Measurements from ENCODE around the gene TRERF1.
"Not testable (repeated sequence)": the region's sequence is repeated elsewhere in the genome, so short reads cannot be mapped to it uniquely, and the experiment has no call there.

TRERF1 gene

DNA sequence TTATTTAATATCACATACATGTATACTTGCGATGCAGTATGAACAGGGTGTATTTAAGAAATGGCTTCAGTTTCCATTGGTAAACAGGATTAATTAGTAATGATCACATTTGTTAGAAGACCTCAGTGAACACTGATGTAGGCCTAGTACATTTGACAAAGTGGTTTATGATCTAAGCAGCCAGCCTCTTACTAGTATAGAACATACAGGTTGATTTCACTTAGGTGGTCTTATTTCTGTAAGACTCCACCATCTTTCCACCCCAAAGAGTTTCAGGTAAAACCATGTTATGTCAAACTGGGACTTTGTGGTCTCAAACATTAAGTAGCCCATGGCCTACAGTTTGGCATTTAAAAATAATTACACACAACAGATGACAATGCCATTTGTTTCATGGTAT is 213.9 kb downstream of the TRERF1 start:
- no peak for DNase-seq

DNA sequence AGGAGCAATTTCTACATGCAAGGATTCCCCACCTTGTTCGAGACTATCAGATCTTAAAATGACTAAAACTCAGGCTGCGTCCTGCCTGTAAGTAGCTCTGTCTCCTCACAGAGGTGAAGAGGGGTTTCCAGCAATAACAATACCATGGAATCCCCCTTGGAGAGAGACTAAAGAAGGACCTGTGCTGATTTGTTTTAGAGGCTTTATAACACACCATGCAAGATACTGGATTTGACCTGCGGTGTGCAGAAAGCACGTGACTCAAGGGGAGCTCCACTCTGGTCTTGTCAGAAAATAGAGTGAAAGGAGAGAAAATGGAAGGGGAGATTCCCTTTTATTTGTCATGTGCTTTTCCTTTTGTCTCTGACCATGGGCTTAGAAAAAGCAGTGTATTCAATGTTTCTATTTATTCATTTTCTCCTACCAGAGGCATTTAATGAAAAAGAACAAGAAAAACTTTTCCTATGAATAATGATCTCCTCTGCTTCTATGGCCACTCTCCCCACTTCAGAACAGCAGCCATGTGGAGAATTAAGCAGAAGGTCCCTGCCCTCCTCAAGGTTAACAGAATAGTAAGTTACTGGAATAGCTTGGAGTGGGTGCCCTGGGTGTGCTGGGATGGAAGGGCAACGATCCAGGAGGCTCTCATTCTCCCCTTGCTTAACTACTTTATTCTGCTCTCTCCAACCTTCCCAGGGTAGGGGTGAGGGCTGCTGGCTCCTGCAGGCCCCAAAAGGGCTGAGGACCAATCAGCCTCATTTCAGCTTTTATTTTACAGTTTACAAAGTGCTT is 214.8 kb downstream of the TRERF1 start:
- DNase-seq, result no peak

DNA sequence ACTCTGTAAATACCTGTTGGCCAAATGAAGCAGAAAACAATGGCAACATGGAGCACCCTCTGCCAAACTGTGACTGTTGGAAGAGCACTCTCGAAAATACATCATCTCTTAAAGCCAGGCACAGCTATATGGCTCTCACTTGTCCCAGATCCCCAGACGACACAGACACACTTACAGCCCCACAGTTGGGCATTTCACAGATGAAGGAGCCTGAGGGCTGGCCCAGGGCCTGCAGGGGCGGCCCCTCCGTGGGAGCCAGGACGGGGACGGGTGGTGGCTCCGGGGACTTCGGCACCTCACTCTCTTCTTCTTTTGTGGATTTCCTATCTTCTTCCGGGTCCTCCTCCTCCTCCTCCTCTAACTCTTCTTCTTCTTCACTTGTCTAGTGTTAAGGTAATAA is 215.7 kb downstream of the TRERF1 start:
- no peak for DNase-seq

DNA sequence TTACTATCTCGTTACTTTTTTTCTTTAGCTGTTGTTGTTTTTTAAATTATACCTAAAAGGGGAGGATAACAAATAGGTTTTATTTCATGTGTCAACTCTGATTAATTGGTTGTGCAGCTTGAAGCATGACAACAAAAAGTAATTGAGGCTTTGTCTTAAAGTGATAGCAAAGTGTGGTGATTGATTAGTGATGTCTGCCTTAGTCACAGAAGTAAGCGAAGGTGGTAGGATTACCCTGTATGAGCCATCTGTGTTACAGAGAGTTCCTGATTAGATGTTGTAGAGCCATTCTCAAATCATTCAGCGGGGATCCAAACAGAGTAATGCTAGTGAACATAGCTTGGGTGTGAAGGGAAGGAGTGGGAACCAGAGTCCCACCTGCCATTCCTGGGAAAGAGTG is 219.7 kb downstream of the TRERF1 start:
- DNase-seq, result no peak

DNA sequence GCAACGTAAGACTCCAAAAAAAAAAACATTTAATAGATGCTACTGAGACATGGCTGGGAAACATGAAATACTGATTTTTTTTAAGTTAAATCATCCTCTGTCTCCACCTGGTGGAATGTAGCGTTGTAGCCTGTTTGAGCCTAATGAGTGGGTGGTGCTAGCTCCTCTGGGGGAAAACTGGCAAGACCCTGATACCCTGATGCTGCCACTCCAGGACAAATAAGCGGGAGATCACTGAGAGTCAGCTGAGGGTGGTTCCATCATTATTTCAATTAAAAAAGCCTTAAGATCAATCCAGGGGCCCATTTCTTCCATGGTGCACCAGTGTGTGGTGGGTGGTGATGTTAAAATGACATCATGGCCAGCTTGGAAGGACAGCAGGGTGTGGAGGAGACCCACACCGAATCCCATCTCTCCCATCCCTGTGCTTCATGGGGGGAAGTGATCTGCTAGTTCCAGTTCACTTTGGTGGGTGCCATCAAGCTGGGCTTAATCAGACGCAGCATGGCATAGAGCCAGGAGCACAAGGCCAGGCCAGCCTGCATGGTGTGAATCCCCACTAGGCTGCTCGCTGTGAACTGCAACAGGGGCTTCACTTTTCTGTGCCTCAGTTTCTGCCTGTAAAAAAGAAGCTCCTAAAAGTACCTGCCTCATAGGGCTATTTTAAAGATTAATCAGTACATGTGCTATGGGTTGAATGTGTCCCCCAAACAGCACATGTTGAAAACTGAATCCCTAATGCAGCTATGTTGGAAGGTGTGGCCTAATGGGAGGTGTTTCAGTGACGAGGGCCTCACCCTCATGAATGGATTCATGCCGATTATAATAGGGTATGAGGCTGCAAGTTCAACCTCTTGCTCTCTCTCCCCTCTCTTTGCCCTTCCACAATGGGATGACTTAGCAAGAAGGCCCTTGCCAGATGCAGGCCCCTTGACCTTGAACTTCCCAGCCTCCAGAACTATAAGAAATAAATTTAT is 221.1 kb downstream of the TRERF1 start:
- no peak for DNase-seq

DNA sequence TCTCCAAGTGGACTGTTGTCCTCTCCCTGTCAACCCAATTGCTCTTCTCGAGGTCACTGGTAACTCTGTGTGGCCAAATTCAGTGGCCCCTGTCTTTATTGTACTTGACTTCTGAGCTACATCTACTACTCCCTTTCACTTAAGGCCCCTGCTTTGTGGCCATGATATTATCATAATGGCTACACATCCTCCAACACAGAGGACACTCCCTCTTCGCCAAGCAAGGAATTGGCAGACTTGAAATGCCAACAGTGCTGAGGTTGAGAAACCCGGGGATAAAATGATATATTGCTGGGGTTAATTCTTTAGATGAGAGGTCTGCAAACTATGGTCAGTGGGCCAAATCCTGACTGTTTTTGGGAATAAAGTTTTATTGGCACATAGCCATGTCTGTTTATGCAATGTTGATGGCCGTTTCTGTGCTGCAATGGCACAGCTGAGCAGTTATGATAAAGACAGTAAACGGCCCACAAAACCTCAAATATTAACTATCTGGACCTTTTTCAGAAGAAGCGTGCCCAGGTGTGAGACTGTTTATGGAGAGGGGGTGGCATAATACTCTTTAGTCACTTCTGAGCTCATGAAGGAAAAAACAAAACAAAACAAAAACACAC is 222.1 kb downstream of the TRERF1 start:
- no peak for DNase-seq

DNA sequence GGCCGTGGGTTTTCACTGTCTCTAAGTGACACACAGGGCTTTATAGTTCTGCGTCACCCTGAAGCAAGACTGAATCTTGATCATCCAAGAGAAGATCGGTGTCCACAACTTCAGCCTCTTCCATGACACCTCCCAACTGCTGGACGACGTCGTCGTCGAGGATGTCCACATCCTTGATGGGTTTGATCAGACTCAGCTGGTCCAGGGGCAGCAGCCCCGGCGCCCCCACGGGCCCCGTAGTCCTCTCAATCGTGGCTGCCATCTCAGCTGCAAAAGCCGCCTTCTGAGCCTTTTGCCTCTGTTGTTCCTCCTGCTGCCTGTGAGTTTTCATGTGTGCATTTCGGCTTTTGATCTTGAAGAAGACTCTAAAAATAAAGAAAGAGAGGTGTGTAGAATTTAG is 223.4 kb downstream of the TRERF1 start:
- DNase-seq, result no peak

DNA sequence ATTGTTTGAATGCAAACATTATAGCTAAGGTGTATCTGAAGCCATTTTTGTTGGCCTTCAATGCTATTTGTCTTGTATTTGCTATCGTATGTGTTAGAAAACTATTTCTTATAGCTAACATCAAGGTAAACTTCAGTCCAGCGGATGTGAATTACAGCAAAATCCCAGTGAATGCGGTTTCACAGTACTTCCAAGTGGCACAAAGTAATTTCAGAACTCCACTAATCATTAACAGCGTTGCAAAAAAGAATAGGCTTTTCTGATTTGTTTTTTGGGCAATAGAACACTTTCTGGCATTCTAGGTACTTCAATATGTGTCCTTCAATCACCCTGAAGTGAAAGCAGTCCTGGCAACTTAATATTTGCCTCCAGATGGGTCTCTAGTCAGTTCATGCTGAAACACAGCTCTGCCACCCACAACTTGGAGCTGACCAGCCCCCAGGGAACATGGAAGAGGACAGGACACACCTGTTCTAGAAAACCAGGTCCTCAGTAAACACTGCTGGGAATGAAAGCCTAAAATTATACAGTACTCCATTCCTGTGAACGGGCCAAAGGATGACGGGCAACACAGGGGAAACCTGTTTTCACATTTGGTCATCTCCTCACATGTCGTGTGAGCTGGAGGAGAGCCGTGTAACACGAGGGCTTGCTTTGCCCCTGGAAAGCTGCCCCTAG is 224.4 kb downstream of the TRERF1 start:
- DNase-seq, result no peak

DNA sequence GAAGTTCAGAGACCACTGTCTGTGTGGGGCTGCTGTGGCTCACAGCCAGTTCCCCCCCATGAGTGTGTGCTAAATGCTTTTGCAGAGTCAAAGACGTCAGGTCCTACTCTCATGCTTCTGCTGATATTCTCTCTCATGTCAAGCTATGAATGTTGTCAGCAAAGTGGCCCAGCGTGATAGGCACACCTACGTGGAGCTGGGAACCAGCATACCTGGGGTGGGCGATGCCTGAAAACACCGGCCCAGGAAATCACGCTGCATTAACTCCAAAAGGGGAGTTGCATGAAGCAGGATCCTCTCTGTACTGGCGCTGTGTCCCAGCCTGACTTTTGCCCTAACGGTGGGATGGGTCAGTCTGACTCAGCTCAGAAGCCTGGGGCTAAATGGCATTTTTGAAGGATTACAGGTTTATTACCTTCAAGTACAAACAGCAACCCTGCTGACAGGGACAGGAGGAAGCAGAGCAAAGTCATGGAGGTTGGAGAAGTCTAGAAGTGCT is 225.0 kb downstream of the TRERF1 start:
- DNase-seq, result no peak

DNA sequence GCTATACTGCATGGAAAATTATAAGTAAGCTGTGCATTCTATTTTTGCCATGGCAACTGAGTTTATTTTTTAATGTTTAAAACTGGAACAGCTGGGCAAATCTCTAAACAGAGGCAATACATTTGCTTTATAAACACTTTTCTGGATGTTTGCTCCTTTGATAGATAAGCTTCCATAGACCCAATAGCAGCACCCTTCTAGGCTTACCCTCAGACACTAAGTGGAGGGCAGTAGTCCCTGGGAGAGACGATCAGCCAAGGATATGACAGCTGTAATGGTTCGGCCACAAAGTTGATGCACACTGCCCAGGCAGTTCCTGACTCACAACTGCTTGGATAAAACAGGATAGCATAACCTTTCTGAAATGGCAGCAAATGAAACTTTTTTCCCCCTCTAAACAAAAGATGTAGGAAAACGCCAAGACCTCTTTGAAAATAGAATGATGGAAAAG is 225.5 kb downstream of the TRERF1 start:
- no peak for DNase-seq

DNA sequence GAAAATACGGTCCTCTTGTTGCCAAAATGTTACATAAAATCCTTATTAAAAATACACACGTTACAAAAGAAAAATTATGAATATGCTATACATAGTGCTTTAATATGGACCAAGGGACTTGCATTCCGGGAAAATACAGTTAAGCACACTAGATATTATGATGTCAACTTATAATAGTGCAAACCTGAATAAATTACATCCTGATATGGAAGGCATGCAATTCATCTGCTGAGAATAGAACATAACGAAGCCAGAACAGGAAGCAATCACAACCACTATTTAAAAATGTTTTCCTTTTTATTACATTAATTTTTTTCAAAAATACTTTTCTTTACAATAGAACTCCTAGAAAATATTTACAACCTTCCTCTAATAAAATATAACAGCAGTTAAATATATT is 226.3 kb downstream of the TRERF1 start:
- DNase-seq, result no peak

DNA sequence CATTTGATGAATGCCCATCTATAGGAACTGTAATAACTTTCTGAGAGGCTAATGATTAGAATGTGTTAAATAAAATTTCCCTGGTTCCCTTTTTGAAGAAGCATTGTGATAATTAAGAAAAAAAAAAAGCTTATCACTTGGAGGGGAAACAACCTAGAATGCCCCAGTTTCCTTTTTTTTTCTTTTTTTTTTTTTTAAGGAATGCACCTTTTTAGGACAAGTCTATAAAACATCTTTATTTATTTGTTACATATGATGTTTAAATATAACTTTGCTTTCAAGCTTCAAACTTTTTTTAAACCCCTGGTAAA is 226.7 kb downstream of the TRERF1 start:
- DNase-seq, result no peak

DNA sequence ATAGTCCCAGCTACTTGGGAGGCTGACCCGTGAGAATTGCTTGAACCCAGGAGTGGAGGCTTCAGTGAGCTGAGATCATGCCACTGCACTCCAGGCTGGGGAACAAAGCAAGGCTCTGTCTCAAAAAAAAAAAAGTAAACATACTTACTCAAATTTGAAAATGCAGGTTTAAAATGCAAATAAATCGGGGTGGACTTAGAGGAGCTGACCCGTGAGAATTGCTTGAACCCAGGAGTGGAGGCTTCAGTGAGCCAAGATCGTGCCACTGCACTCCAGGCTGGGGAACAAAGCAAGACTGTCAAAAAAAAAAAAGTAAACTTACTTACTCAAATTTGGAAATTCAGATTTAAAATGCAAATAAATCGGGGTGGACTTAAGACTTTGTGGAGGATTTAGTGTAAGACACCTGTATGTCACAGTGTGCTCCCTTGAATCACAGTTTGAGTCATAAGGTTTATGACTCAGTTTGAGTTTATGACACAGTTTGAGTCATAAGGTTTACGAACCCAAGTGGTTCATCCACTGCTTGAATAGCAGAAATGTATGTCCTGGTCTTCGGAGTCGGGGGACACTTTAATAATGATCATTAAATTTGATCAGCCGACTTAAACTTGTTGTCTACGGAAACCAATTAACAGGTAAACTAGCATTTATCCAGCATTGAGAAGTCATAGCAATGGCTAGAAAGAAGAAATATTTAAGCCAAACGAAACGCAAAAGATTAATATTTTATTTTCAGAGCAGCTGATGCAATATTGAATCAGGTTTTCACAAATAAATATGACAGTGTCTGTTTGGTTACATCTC is 227.3 kb downstream of the TRERF1 start:
- no peak for DNase-seq

DNA sequence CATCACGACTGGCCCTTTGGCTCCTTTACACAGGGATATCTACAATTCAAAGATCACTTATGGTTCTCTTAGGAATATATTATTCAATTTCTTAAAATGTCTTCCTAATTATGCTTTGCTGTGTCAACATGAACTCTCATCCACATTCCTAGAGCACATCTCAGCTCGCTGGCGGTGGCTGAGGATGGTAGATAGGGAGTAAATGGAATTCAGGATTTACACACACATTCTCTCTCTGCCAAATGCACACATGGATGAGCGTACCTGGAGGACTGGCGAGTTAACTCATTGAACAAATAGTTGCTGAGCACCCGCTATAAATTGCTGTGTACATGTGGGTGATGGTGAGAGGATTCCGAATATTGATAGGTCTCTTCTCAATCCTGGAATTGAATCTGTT is 229.3 kb downstream of the TRERF1 start:
- no peak for DNase-seq

DNA sequence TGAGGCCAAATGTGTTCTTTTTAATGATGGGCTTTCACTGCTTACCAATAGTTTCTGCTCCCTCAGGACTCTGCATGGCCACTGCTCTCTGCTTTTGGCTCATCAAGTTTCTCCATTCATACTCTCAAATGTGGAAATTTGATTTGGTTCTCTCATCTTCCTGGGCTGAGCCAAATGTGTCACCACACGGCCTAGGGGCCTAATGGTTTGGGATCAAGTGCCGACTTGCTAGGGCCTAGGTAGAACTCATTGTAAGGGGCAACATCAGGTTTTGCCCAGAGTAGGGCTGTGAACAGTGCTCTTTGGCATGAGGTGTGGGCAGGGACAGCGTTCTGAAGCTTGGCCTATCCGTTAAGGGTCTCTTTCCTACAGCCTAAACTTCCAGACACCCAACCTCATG is 230.2 kb downstream of the TRERF1 start:
- DNase-seq, result no peak

DNA sequence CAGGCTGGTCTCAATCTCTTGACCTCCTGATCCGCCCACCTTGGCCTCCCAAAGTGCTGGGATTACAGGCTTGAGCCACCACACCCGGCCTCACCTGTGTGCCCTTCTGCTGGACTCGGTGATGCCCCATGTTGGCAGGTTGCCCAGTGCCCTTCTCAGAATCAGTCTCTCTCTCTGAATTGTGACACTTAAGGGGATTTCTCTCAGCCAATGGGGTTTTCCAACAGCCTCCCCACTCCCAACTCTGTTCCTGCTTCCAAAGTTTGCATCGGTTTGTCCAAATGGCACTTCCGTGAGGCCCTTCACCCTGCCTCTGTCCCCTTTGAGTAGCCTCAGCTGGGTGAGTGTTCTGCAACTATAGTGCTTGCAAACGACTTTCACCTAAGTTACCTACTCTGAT is 230.9 kb downstream of the TRERF1 start:
- no peak for DNase-seq

DNA sequence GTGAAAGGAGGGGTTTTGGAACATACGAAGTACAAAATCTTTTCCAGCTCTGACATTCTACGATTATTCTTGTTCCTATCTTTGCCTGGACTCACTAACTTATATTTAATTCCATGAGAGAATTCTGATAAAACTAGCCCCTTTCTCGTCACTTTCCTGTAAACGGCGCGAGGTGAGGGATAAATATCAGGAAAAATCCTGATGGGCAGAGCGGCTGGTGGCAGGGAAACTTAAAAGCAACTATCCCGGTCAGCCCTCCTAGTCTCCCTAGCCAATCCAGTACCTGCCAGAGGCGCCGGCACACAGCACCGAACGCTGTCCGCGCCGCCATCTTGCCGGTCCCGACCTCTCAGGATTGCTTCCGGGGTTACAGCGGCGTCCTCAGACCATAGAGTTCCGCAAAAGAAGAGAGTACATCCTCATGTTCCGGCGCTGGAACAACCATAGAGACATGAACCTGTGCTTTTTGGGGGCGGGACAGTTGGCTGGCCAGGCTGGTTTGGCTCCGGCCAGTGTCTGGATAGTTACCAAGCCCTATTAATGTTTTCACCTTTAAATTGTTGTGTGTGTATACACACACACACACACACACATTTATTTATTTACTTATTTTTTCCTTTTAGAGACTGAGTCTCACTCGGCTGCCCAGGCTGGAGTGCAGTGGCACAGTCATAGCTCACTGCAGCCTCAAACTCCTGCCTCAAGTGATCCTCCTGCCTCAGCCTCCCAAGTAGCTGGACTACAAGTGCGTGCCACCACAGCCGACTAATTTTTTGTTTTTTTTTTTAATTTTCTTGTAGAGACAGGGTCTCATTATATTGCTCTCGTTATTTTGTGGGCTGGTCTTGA is 234.0 kb downstream of the TRERF1 start, which contains the start of gene MRPS10:
Gene MRPS10 (minus strand): TSS at position 343 of the 849 bp plus-strand sequence. CDS start 12 bp downstream, at position 331.
- DNase-seq, result peak; percentile 95

DNA sequence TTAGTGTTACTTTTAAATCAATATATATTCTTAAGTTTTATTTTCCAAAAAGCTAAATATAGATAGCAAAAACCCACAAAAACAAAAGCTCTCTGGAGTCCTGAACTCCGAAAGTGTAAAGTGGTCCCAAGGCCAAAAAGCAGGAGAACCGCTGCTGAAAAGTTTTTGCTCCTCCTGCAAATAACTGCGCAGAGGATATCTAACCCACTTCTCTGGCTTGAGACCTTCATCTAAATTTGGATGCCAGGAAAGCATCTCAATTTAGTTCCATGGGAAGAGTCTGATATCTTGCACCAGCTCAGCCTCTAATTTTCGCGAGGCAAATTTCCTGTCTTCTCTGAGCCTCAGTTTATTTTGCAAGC is 234.6 kb downstream of the TRERF1 start:
- DNase-seq, result no peak

DNA sequence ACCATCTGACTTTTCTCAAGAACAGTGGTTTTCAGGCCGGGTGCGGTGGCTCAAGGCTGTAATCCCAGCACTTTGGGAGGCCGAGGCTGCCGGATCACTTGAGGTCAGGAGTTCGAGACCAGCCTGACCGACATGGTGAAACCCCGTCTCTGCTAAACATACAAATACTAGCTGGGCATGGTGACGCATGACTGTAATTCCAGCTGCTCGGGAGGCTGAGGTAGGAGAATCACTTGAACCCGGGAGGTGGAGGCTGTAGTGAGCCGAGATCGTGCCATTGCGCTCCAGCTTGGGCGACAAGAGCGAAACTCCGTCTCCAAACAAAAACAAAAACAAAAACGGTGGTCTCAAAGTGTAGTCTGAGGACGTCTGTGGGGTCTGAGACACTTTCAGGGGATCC is 235.2 kb downstream of the TRERF1 start:
- not testable (repeated sequence) for DNase-seq

DNA sequence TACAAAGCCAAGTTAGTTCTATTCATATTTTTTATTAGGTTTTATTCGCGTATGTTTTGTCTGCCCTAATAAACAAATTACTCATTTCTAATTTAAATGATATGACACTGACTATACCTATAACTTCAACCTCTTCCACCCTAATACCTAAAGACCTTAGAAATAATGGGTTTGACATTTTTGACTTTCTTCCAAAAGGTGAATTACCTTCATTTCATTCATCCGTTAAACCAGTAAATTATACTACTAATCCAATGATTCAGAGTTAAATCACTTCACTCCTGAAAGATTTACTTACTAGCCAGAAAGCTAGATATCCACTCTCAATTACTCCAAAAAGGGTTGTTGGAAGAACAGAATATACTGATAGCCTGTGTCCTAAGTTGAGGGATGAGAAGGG is 239.3 kb downstream of the TRERF1 start:
- DNase-seq, result no peak

DNA sequence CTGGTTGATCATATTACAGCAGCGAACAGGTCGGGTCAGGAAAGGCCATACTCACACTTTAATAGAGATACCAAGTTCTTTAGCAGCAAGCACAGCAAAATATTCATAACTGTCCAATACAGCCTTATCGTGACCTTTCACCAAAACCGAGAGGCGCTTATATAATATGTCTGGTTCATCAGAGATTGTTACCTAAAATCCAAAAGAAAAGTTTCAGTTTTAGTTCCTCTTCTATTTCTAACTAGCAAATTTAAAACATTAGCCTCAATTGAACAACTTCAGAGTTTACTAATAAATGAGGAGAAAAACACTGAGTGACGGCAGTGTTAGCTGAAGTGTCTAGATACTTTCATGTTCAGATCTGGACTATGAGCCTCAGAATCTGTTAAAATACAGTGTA is 240.0 kb downstream of the TRERF1 start:
- no peak for DNase-seq

Data from midbrain (tissue), 1 donor.